Type B pancreatic cell (in vitro differentiated cells): ENCODE data around the gene CNKSR2. TPM values are rescaled to one million over a fixed set of nuclear protein-coding genes. Genes with fewer than 3 reads are reported as not detected.

Source experiments
- DNase-seq: peaks from one replicate; pipeline ENCODE4 v3.0.0; 2021; ENCODE audit warnings: mixed read lengths; ENCODE audit not compliant: unreplicated experiment; ENCODE audit errors: extremely low spot score
- H3K27ac Mint-ChIP-seq: 2 replicates; pipeline ENCODE4 v1.8.0; 2021; ENCODE audit warnings: mild to moderate bottlenecking, mixed read lengths
- H3K27me3 Mint-ChIP-seq: 2 replicates; pipeline ENCODE4 v1.8.0; 2021; ENCODE audit warnings: mixed read lengths
- H3K36me3 Mint-ChIP-seq: 2 replicates; pipeline ENCODE4 v1.8.0; 2021; ENCODE audit warnings: mixed read lengths
- H3K4me1 Mint-ChIP-seq: one replicate; pipeline ENCODE4 v1.8.0; 2021; ENCODE audit warnings: mixed read lengths; ENCODE audit not compliant: unreplicated experiment
- H3K4me3 Mint-ChIP-seq: 2 replicates; pipeline ENCODE4 v1.8.0; 2021; ENCODE audit warnings: mild to moderate bottlenecking, mixed read lengths
- H3K9me3 Mint-ChIP-seq: 2 replicates; pipeline ENCODE4 v1.8.0; 2021; ENCODE audit warnings: mixed read lengths
- total RNA-seq: library from RNA; stranded (reverse); gene quantifications from 2 replicates; pipeline ENCODE4 v1.2.1, GENCODE V29; 2021; ENCODE audit warnings: low replicate concordance
- TF ChIP-seq, protein P1 (sequence below): fragments of 200-600 bp; sonication (generic); conservative IDR thresholded peaks from 2 replicates; pipeline ENCODE4 v1.5.0; 2021; ENCODE audit warnings: antibody characterized with exemption, mild to moderate bottlenecking

CNKSR2 gene
- total RNA-seq, 1 donor from 2014 or later: 13.5 TPM

DNA sequence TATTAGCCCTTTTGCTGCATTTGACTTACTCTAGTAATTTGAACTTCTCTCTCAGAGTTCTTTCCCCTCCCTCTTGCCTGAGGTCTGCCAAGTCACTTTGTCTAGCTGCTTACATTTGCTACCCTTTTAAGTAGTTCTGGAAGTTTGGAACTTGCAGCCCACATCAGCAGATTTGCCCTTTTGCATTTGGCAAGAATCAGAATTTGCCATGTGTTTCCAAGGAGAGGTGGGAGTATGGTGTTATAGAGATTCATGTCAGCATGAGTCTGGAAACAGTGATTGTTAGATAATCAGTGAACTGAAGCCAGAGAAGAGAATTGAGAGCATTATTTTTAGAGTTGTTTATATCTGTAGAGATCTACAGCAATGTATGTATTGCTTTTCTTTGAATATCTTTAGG lies 231.8 kb downstream of the CNKSR2 start:
- Mint-ChIP-seq H3K27ac (no peak overlapping the region), H3K27me3 (no peaks in the 10 kb centered on the region), H3K4me1 (peaks cover 4% of the 10 kb centered on the region), H3K36me3 (no peaks in the 10 kb centered on the region), H3K9me3 (no peaks in the 10 kb centered on the region), H3K4me3 (no peak overlapping the region)
- DNase-seq: no peak
- TF ChIP-seq, protein P1, sequence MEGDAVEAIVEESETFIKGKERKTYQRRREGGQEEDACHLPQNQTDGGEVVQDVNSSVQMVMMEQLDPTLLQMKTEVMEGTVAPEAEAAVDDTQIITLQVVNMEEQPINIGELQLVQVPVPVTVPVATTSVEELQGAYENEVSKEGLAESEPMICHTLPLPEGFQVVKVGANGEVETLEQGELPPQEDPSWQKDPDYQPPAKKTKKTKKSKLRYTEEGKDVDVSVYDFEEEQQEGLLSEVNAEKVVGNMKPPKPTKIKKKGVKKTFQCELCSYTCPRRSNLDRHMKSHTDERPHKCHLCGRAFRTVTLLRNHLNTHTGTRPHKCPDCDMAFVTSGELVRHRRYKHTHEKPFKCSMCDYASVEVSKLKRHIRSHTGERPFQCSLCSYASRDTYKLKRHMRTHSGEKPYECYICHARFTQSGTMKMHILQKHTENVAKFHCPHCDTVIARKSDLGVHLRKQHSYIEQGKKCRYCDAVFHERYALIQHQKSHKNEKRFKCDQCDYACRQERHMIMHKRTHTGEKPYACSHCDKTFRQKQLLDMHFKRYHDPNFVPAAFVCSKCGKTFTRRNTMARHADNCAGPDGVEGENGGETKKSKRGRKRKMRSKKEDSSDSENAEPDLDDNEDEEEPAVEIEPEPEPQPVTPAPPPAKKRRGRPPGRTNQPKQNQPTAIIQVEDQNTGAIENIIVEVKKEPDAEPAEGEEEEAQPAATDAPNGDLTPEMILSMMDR: no peak

DNA sequence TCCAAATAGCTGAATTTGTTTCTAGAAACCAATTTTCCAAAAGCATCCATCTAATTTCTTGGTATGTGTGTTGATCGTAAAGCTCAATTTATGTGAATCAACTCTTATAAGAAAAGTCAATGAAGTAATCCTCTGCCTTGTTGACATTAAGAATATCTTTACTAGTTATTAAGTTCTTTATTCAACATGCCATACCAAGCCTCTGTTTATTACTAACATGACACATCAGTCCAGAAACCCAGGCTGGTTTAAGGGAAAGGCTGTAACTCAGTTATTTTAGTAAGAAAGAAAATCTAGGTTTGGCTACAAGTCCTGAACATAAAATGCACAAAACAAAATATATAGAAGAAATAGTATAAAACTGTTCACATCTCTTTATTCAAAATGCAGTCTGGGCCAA lies 235.9 kb downstream of the CNKSR2 start:
- H3K36me3 Mint-ChIP-seq: no peaks in the 10 kb centered on the region
- no peaks in the 10 kb centered on the region for H3K9me3 Mint-ChIP-seq
- TF ChIP-seq, protein P1: no peak
- peaks cover 4% of the 10 kb centered on the region for H3K4me1 Mint-ChIP-seq
- H3K4me3 Mint-ChIP-seq: no peak overlapping the region
- no peak for DNase-seq
- no peak overlapping the region for H3K27ac Mint-ChIP-seq
- H3K27me3 Mint-ChIP-seq: no peaks in the 10 kb centered on the region

DNA sequence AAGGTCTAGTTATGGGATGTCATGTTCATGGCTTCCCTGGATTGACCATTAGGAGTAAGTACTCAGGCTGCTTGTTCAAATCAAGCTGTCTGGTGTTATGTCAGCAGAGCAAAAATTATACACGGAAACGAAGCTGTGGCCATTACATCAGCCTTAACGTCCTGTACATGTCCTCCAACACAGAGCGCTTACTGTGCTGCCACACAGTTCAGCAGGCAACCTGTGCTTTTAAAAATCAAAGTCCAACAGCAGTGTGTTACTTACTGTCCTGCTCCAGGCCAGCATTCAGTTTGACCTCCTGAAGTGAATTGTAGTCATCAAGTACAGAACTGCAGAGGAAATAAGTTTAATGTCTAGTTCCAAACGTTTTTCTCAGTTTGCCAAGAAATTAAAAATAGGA lies 237.9 kb downstream of the CNKSR2 start:
- TF ChIP-seq, protein P1: no peak
- Mint-ChIP-seq H3K9me3 (no peaks in the 10 kb centered on the region), H3K36me3 (no peaks in the 10 kb centered on the region), H3K27me3 (no peaks in the 10 kb centered on the region), H3K27ac (no peak overlapping the region), H3K4me1 (peaks cover 4% of the 10 kb centered on the region), H3K4me3 (no peak overlapping the region)
- no peak for DNase-seq

DNA sequence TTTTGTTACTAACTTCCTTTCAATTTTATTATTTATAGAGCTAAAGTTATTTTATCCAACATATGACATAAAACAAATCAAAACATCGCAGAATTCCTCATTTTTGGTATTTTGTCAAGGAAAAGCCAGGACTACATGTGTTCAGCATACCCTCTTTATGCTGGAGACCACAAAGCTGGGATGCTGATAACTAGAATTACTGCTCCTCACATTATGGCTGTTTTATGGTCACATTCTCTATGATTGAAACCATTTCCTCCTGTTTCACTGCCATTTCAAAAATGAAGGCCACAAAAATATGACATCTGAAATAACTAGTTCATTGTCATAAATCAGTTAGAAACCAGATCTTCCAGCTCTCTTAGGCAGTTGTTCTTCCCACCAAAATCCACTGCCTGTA lies 242.2 kb downstream of the CNKSR2 start:
- no peak for DNase-seq
- no peaks in the 10 kb centered on the region for H3K27me3 Mint-ChIP-seq
- H3K9me3 Mint-ChIP-seq: no peaks in the 10 kb centered on the region
- peak overlapping the region; percentile 4 for H3K4me3 Mint-ChIP-seq
- H3K27ac Mint-ChIP-seq: peak overlapping the region; percentile 84
- peaks cover 4% of the 10 kb centered on the region for H3K4me1 Mint-ChIP-seq
- TF ChIP-seq, protein P1: no peak
- no peaks in the 10 kb centered on the region for H3K36me3 Mint-ChIP-seq

DNA sequence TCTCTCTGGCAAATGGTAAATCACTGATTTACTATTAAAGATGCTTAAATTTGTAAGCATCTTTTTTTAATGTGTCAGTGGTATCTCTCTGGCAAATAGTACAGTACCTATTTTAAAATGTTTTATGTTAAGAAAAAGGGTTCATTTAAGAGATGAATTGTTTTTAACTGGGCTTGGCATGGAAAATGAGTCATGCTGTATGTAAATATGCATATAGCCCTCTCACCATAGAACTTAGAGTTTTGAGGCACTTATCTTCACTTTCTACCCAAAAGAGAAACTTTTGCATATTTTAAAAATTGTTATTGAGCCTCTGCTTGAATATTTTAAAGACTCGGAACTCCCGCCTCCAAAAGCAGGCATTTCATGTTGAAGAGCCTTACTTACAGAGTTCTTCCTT lies 246.0 kb downstream of the CNKSR2 start:
- Mint-ChIP-seq H3K27me3 (no peaks in the 10 kb centered on the region), H3K4me1 (peaks cover 4% of the 10 kb centered on the region), H3K36me3 (no peaks in the 10 kb centered on the region), H3K9me3 (no peaks in the 10 kb centered on the region), H3K27ac (no peak overlapping the region), H3K4me3 (no peak overlapping the region)
- no peak for DNase-seq
- TF ChIP-seq, protein P1: no peak
